Measurements from ENCODE around the gene CBL. TPM values are rescaled to one million over a fixed set of nuclear protein-coding genes. Genes with fewer than 3 reads are reported as not detected.

CBL gene
- polyA plus RNA-seq, 3 donors = 7.6 to 24.0 (median 23.1) TPM

- Mint-ChIP-seq H3K4me1 (no peaks in the 10 kb centered on the region), H3K36me3 (peaks cover 74 to 88% of the 10 kb centered on the region in 2 donors), H3K27me3 (ENCODE audit: low read depth in 3 of 3) (no peaks in the 10 kb centered on the region), H3K27ac (peak overlapping the region in 1 of 7 donors; percentile 20), H3K4me3 (no peak overlapping the region), H3K9me3 (no peaks in the 10 kb centered on the region)
- Histone ChIP-seq H3K4me2 (replicated peaks; ENCODE audit: extremely low read depth, low read length, poor library complexity, severe bottlenecking) (no peak overlapping the region), H3K79me2 (ENCODE audit: insufficient read depth, low read length) (peaks cover 45% of the 10 kb centered on the region), H3K27ac (ENCODE audit: low read depth in 1 of 2, low read length in 2 of 2) (no peak overlapping the region), H3K9me3 (replicated peaks in 1 of 2; ENCODE audit: control insufficient read depth in 1 of 2, insufficient read depth in 1 of 2, low read length in 2 of 2) (no peaks in the 10 kb centered on the region), H3K27me3 (ENCODE audit: control insufficient read depth in 2 of 2, insufficient read depth in 2 of 2, low read length in 2 of 2) (no peaks in the 10 kb centered on the region), H3K4me1 (ENCODE audit: control insufficient read depth in 1 of 2, insufficient read depth in 2 of 2, low read length in 2 of 2) (no peaks in the 10 kb centered on the region), H4K20me1 (ENCODE audit: insufficient read depth, low read length) (peaks cover 95% of the 10 kb centered on the region), H3K36me3 (replicated peaks in 1 of 2; ENCODE audit: control insufficient read depth in 1 of 2, insufficient read depth in 2 of 2, low read length in 2 of 2) (peaks cover 72 to 89% of the 10 kb centered on the region in 2 donors), H2AFZ (ENCODE audit: insufficient read depth, low read depth, low read length, poor library complexity, severe bottlenecking) (no peak overlapping the region), H3K4me3 (replicated peaks in 1 of 3; ENCODE audit: low read depth in 2 of 3, low read length in 3 of 3) (no peak overlapping the region), H3K9ac (ENCODE audit: insufficient read depth, low read length, poor library complexity, severe bottlenecking) (no peak overlapping the region)
- intact Hi-C loops (cut with micrococcal nuclease) = no loop called here
- no peak for DNase-seq
- TF ChIP-seq CTCF (IDR thresholded peaks at IDR 0.05) = no peak
- 51% methylated on average over 7 of the region's 7 CpGs for WGBS (ENCODE audit: insufficient coverage)
Observed at GRCh38 chr11:119282495-119282894, 76.4 kb downstream of the CBL start.

GRCh38 chr11:119284344-119285157 is 78.4 kb downstream of the CBL start:
- H3K27ac Mint-ChIP-seq = peak overlapping the region in 3 of 7 donors; percentile 8 to 72 (median 33)
- no peak for DNase-seq
- no peaks in the 10 kb centered on the region for H3K27me3 Mint-ChIP-seq (ENCODE audit: low read depth in 3 of 3)
- peaks cover 71 to 89% of the 10 kb centered on the region in 2 donors for H3K36me3 ChIP-seq (replicated peaks in 1 of 2; ENCODE audit: control insufficient read depth in 1 of 2, insufficient read depth in 2 of 2, low read length in 2 of 2)
- H3K9me3 Mint-ChIP-seq = peaks cover 0 to 2% (median 0%) of the 10 kb centered on the region in 7 donors
- H3K9me3 ChIP-seq (replicated peaks in 1 of 2; ENCODE audit: control insufficient read depth in 1 of 2, insufficient read depth in 1 of 2, low read length in 2 of 2) = no peaks in the 10 kb centered on the region
- no peak overlapping the region for H3K4me3 ChIP-seq (replicated peaks in 1 of 3; ENCODE audit: low read depth in 2 of 3, low read length in 3 of 3)
- 100% methylated on average over 3 of the region's 9 CpGs for WGBS (ENCODE audit: insufficient coverage)
- TF ChIP-seq CTCF (IDR thresholded peaks at IDR 0.05) = peak; percentile 38
- H3K79me2 ChIP-seq (ENCODE audit: insufficient read depth, low read length) = peaks cover 47% of the 10 kb centered on the region
- intact Hi-C loops (cut with micrococcal nuclease) = no loop called here
- peak overlapping the region in 1 of 2 donors; percentile 11 for H3K27ac ChIP-seq (ENCODE audit: low read depth in 1 of 2, low read length in 2 of 2)
- H3K36me3 Mint-ChIP-seq = peaks cover 76 to 88% of the 10 kb centered on the region in 2 donors
- H3K4me1 ChIP-seq (ENCODE audit: control insufficient read depth in 1 of 2, insufficient read depth in 2 of 2, low read length in 2 of 2) = no peaks in the 10 kb centered on the region
- peaks cover 96% of the 10 kb centered on the region for H4K20me1 ChIP-seq (ENCODE audit: insufficient read depth, low read length)
- no peak overlapping the region for H3K4me3 Mint-ChIP-seq
- no peak overlapping the region for H3K4me2 ChIP-seq (replicated peaks; ENCODE audit: extremely low read depth, low read length, poor library complexity, severe bottlenecking)
- H2AFZ ChIP-seq (ENCODE audit: insufficient read depth, low read depth, low read length, poor library complexity, severe bottlenecking) = no peak overlapping the region
- no peaks in the 10 kb centered on the region for H3K4me1 Mint-ChIP-seq
- no peak overlapping the region for H3K9ac ChIP-seq (ENCODE audit: insufficient read depth, low read length, poor library complexity, severe bottlenecking)
- H3K27me3 ChIP-seq (ENCODE audit: control insufficient read depth in 2 of 2, insufficient read depth in 2 of 2, low read length in 2 of 2) = no peaks in the 10 kb centered on the region

All from CD14-positive monocyte (primary cell).